Fibroblast of the aortic adventitia (primary cell): Measurements from ENCODE around the gene SAT1. TPM values are rescaled to one million over a fixed set of nuclear protein-coding genes. Genes with fewer than 3 reads are reported as not detected.

Experiments
- DNase-seq: peaks from one replicate; pipeline ENCODE4 v3.0.0-alpha.2; 2010; ENCODE audit warnings: low read depth
- H3K4me3 ChIP-seq: 2 replicates; pipeline ENCODE4 v1.5.1; 2011; ENCODE audit warnings: low read depth, mild to moderate bottlenecking, control low read depth, low read length, moderate library complexity
- CTCF ChIP-seq: IDR thresholded peaks from 2 replicates; pipeline ENCODE4 v1.5.1; 2011; ENCODE audit warnings: mild to moderate bottlenecking, low read length, control low read depth, inconsistent platforms; ENCODE audit not compliant: insufficient read depth
- total RNA-seq: library from RNA; depleted of rRNA; stranded (reverse); fragments of >200 nt; gene quantifications from 2 replicates; pipeline ENCODE4 v1.2.3, GENCODE V29; 2012; ENCODE audit warnings: low replicate concordance

Gene SAT1
- total RNA-seq, 1 donor: 75.7 TPM

- TF ChIP-seq CTCF: no peak
- no peak overlapping the region for H3K4me3 ChIP-seq
- DNase-seq: no peak
Measured at GRCh38 chrX:23804578-23804977, 21.6 kb downstream of the SAT1 start.

GRCh38 chrX:23805389-23805788 is 22.4 kb downstream of the SAT1 start:
- TF ChIP-seq CTCF: no peak
- no peak overlapping the region for H3K4me3 ChIP-seq
- DNase-seq: no peak

- TF ChIP-seq CTCF: no peak
- no peak for DNase-seq
- no peak overlapping the region for H3K4me3 ChIP-seq
Measured at GRCh38 chrX:23810279-23810678, 27.3 kb downstream of the SAT1 start.

DNA sequence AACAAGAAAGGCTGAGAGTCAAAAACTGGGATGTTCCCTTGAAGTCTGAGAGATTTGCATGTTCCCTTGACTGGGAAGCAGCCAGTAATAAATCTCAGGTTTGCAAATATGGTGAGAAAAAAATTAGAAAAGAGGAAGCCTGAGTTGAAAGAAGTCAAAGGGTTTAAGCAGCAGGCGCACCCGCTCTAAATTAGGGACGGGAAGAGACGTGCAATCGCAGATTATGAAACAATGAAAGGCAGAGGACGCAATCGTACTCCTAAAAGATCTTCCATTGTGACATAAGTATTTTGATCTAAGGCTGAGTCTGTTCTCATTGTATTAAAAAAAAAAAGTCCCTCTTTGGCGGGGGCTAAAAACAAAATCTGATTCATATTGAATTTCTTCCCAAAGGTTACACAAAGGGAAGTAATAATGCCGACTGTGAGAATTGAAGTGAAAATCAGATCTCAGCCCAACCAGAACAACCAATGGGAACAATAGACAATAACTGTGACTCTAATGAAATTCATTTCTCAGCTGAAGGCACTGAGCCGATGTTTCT is 28.2 kb downstream of the SAT1 start:
- peak; percentile 22 for DNase-seq
- H3K4me3 ChIP-seq: no peak overlapping the region
- TF ChIP-seq CTCF: no peak

- no peak for DNase-seq
- H3K4me3 ChIP-seq: no peak overlapping the region
- TF ChIP-seq CTCF: no peak
Measured at GRCh38 chrX:23811656-23812055, 28.7 kb downstream of the SAT1 start.

DNA sequence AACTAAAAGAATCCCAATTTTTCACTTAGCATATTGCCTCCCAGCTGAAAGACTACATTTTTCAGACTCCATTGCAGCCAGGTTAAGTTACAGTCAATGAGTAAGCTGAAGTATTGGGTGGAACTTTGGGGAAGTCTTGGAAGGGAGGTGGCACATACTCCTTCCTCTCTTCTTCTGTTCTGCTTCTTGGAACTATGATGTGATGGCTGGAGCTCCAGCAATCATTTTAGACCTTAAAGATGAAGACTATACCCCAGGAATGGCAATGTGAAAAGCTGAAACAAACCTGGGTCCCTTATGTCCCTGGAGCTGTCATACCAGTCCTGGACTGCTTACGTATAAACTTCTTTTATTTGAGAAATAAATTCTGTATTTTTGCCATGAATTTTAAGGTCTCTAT is 30.8 kb downstream of the SAT1 start:
- no peak for DNase-seq
- H3K4me3 ChIP-seq: no peak overlapping the region
- no peak for TF ChIP-seq CTCF

DNA sequence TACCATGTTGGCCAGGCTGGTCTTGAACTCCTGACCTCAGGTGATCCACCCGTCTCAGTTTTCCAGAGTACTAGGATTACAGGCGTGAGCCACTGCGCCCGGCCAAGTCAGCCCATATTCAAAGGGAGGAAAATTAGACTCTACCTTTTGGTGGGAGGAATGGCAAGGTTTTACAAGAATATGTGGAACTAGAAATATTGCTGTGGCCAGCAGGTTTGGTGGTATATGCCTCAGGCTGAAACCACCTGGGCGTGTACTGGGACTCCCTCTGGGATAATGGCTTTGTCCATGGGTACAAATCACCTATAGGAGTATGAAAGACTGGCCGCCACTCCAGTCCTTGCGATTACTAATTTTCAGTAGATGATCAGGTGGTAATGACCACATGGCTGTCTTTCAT is 32.4 kb downstream of the SAT1 start:
- DNase-seq: no peak
- TF ChIP-seq CTCF: no peak
- no peak overlapping the region for H3K4me3 ChIP-seq
